Neural progenitor cell (in vitro differentiated cells): ENCODE results near the gene FAM53B. TPM values are rescaled to one million over a fixed set of nuclear protein-coding genes. Genes with fewer than 3 reads are reported as not detected.

Experiments
- DNase-seq: peaks from one replicate; pipeline ENCODE4 v3.0.0-alpha.2; 2016; ENCODE audit warnings: low spot score
- H2AFZ ChIP-seq: fragments of 200-600 bp; sonication (generic); replicated peaks from 2 replicates; pipeline ENCODE4 v1.6.1; 2016; ENCODE audit warnings: antibody characterized with exemption
- H3F3A ChIP-seq: fragments of 200-600 bp; sonication (generic); 2 replicates; pipeline ENCODE4 v1.6.1; 2016; ENCODE audit warnings: antibody characterized with exemption, low read depth
- H3K27ac ChIP-seq: fragments of 200-600 bp; sonication (generic); 2 replicates; pipeline ENCODE4 v1.5.1; 2016; ENCODE audit warnings: mild to moderate bottlenecking
- H3K27me3 ChIP-seq: fragments of 200-600 bp; sonication (generic); 2 replicates; pipeline ENCODE4 v1.6.1; 2016; ENCODE audit warnings: mild to moderate bottlenecking, moderate library complexity
- H3K36me3 ChIP-seq: fragments of 200-600 bp; sonication (generic); 2 replicates; pipeline ENCODE4 v1.5.1; 2016
- H3K4me1 ChIP-seq: fragments of 200-600 bp; sonication (generic); 2 replicates; pipeline ENCODE4 v1.6.1; 2016; ENCODE audit warnings: mixed run types
- H3K4me2 ChIP-seq: fragments of 200-600 bp; sonication (generic); 2 replicates; pipeline ENCODE4 v1.6.1; 2016
- H3K4me3 ChIP-seq: fragments of 200-600 bp; sonication (generic); 2 replicates; pipeline ENCODE4 v1.5.1; 2016
- H3K79me2 ChIP-seq: fragments of 200-600 bp; sonication (generic); 2 replicates; pipeline ENCODE4 v1.6.1; 2016; ENCODE audit warnings: low read depth
- H3K9ac ChIP-seq: fragments of 200-600 bp; sonication (generic); 2 replicates; pipeline ENCODE4 v1.6.1; 2016
- H3K9me3 ChIP-seq: fragments of 200-600 bp; sonication (generic); 2 replicates; pipeline ENCODE4 v1.5.1; 2016; ENCODE audit warnings: low read depth
- H4K20me1 ChIP-seq: fragments of 200-600 bp; sonication (generic); 2 replicates; pipeline ENCODE4 v1.6.1; 2016; ENCODE audit warnings: low read depth
- H3K27ac Mint-ChIP-seq: 3 replicates; pipeline ENCODE4 v1.8.0; 2021; ENCODE audit warnings: mixed read lengths
- H3K27me3 Mint-ChIP-seq: 2 replicates; pipeline ENCODE4 v1.8.0; 2022; ENCODE audit warnings: low read depth, mild to moderate bottlenecking, inconsistent platforms, moderate library complexity, mixed read lengths; ENCODE audit not compliant: insufficient read depth
- H3K36me3 Mint-ChIP-seq: 3 replicates; pipeline ENCODE4 v1.8.0; 2021; ENCODE audit warnings: mixed read lengths
- H3K4me1 Mint-ChIP-seq: 3 replicates; pipeline ENCODE4 v1.8.0; 2021; ENCODE audit warnings: mixed read lengths
- H3K4me3 Mint-ChIP-seq: 3 replicates; pipeline ENCODE4 v1.8.0; 2021; ENCODE audit warnings: mild to moderate bottlenecking, moderate library complexity, mixed read lengths
- H3K9me3 Mint-ChIP-seq: 3 replicates; pipeline ENCODE4 v1.8.0; 2020; ENCODE audit warnings: mixed read lengths
- CTCF ChIP-seq: fragments of 200-600 bp; sonication (generic); IDR thresholded peaks from 2 replicates; pipeline ENCODE4 v1.5.1; 2017; ENCODE audit warnings: antibody characterized with exemption, mild to moderate bottlenecking
- EZH2 ChIP-seq: fragments of 200-600 bp; sonication (generic); IDR thresholded peaks from 2 replicates; pipeline ENCODE4 v1.6.1; 2017; ENCODE audit warnings: antibody characterized with exemption, mild to moderate bottlenecking, moderate library complexity
- EZH2phosphoT487 ChIP-seq: fragments of 200-600 bp; sonication (generic); IDR thresholded peaks from 2 replicates; pipeline ENCODE4 v1.6.1; 2017; ENCODE audit warnings: antibody characterized with exemption
- total RNA-seq: library from RNA; depleted of rRNA; stranded (reverse); fragments of >200 nt; gene quantifications from 2 replicates; pipeline ENCODE4 v1.2.3, GENCODE V29; 2015; ENCODE audit warnings: low replicate concordance

The FAM53B gene
- total RNA-seq, 1 donor from 2014 or later = 15.3 TPM

- no peak overlapping the region for H3K4me3 Mint-ChIP-seq
- Histone ChIP-seq H3K27me3 (no peaks in the 10 kb centered on the region), H3K4me3 (no peak overlapping the region), H3F3A (no peaks in the 10 kb centered on the region), H4K20me1 (no peaks in the 10 kb centered on the region), H3K27ac (no peak overlapping the region), H3K79me2 (no peaks in the 10 kb centered on the region), H2AFZ (no peak overlapping the region), H3K36me3 (no peaks in the 10 kb centered on the region), H3K4me1 (no peaks in the 10 kb centered on the region), H3K4me2 (no peak overlapping the region), H3K9ac (no peak overlapping the region), H3K9me3 (no peaks in the 10 kb centered on the region)
- H3K9me3 Mint-ChIP-seq = peaks cover 10% of the 10 kb centered on the region
- H3K36me3 Mint-ChIP-seq = peaks cover 4% of the 10 kb centered on the region
- TF ChIP-seq EZH2phosphoT487 (no peak), CTCF (no peak)
- peaks cover 10% of the 10 kb centered on the region for H3K27me3 Mint-ChIP-seq
- H3K27ac Mint-ChIP-seq = no peak overlapping the region
- no peak for DNase-seq
- peaks cover 3% of the 10 kb centered on the region for H3K4me1 Mint-ChIP-seq
These were observed 149.9 kb downstream of the FAM53B start for GRCh38 chr10:124594240-124594639.

- no peak overlapping the region for H3K4me3 Mint-ChIP-seq
- peaks cover 10% of the 10 kb centered on the region for H3K9me3 Mint-ChIP-seq
- no peak overlapping the region for H3K4me3 ChIP-seq
- H3F3A ChIP-seq = no peaks in the 10 kb centered on the region
- H3K27me3 Mint-ChIP-seq = peaks cover 8% of the 10 kb centered on the region
- TF ChIP-seq CTCF (no peak), EZH2phosphoT487 (no peak), EZH2 (no peak)
- no peaks in the 10 kb centered on the region for H3K9me3 ChIP-seq
- no peaks in the 10 kb centered on the region for H3K27me3 ChIP-seq
- no peak overlapping the region for H2AFZ ChIP-seq
- no peaks in the 10 kb centered on the region for H3K36me3 ChIP-seq
- no peak overlapping the region for H3K27ac ChIP-seq
- H3K27ac Mint-ChIP-seq = peak overlapping the region; percentile 46
- H3K9ac ChIP-seq = no peak overlapping the region
- DNase-seq = no peak
- H3K79me2 ChIP-seq = no peaks in the 10 kb centered on the region
- H3K36me3 Mint-ChIP-seq = peaks cover 4% of the 10 kb centered on the region
- H3K4me2 ChIP-seq = no peak overlapping the region
- no peaks in the 10 kb centered on the region for H3K4me1 ChIP-seq
- no peaks in the 10 kb centered on the region for H4K20me1 ChIP-seq
- peaks cover 3% of the 10 kb centered on the region for H3K4me1 Mint-ChIP-seq
These were observed 150.7 kb downstream of the FAM53B start for GRCh38 chr10:124593431-124593985.

GRCh38 chr10:124592736-124593430, 151.3 kb downstream of the FAM53B start:
- Histone ChIP-seq H4K20me1 (no peaks in the 10 kb centered on the region), H3F3A (no peaks in the 10 kb centered on the region), H3K4me2 (no peak overlapping the region), H3K79me2 (no peaks in the 10 kb centered on the region), H3K4me1 (no peaks in the 10 kb centered on the region), H3K27ac (no peak overlapping the region), H3K4me3 (no peak overlapping the region), H3K36me3 (no peaks in the 10 kb centered on the region), H3K9ac (no peak overlapping the region), H3K9me3 (no peaks in the 10 kb centered on the region), H3K27me3 (no peaks in the 10 kb centered on the region), H2AFZ (no peak overlapping the region)
- no peak overlapping the region for H3K4me3 Mint-ChIP-seq
- DNase-seq = no peak
- no peak overlapping the region for H3K27ac Mint-ChIP-seq
- H3K4me1 Mint-ChIP-seq = peaks cover 3% of the 10 kb centered on the region
- H3K9me3 Mint-ChIP-seq = peaks cover 10% of the 10 kb centered on the region
- no peak for TF ChIP-seq EZH2
- TF ChIP-seq CTCF = no peak
- no peak for TF ChIP-seq EZH2phosphoT487
- peaks cover 4% of the 10 kb centered on the region for H3K36me3 Mint-ChIP-seq
- peaks cover 8% of the 10 kb centered on the region for H3K27me3 Mint-ChIP-seq
